ENCODE measurements around the gene ZNF570.

The ZNF570 gene

GRCh38 chr19:37484406-37485168 is 15.4 kb downstream of the ZNF570 start:
- TF ChIP-seq CTCF (IDR thresholded peaks at IDR 0.05) = no peak

GRCh38 chr19:37492213-37492612 is 23.1 kb downstream of the ZNF570 start:
- no peak for TF ChIP-seq CTCF (IDR thresholded peaks at IDR 0.05)

GRCh38 chr19:37505958-37506386 is 36.8 kb downstream of the ZNF570 start:
- TF ChIP-seq CTCF (IDR thresholded peaks at IDR 0.05) = no peak

- no peak for TF ChIP-seq CTCF (IDR thresholded peaks at IDR 0.05)
Measured at GRCh38 chr19:37506387-37507166, 37.4 kb downstream of the ZNF570 start, which contains the start of gene ZNF793. Gene ZNF793, plus strand, starts transcription at chr19:37506939. Its CDS starts 16,501 bp downstream, at chr19:37523440.

- no peak for TF ChIP-seq CTCF (IDR thresholded peaks at IDR 0.05)
Measured at GRCh38 chr19:37507167-37507464, 38.0 kb downstream of the ZNF570 start.

- no peak for TF ChIP-seq CTCF (IDR thresholded peaks at IDR 0.05)
Measured at GRCh38 chr19:37511186-37511585, 42.0 kb downstream of the ZNF570 start.

GRCh38 chr19:37511821-37512220 is 42.7 kb downstream of the ZNF570 start:
- no peak for TF ChIP-seq CTCF (IDR thresholded peaks at IDR 0.05)

Measured in LNCAP (cell line).